Panc1 (cell line): ENCODE measurements around the gene VIT. TPM values are rescaled to one million over a fixed set of nuclear protein-coding genes. Genes with fewer than 3 reads are reported as not detected.

Experiments used
- ATAC-seq: fragments of 200-7000 bp; cut with Tn5 transposase; 2 replicates; pipeline ENCODE4 v1.9.1; 2020; ENCODE audit warnings: mild to moderate bottlenecking, moderate library complexity
- BruUV-seq: library from RNA; stranded (reverse); fragments of 400-500 nt; replicated peaks from 2 replicates; lab custom pipeline; 2021; lab: Mats Ljungman, UMichigan
- CTCF ChIA-PET: fragments of 300-600 bp; sonication (Branson Sonifier 250); formaldehyde crosslinking; loops from one replicate; lab custom pipeline; 2022; ENCODE audit warnings: antibody characterized with exemption; lab: Charles Lee
- POLR2A ChIA-PET: fragments of 300-600 bp; sonication (Branson Sonifier 250); formaldehyde crosslinking; loops from one replicate; lab custom pipeline; 2022; ENCODE audit warnings: antibody characterized with exemption; lab: Charles Lee
- DNase-seq: peaks from one replicate; pipeline ENCODE4 v3.0.0-alpha.2; 2010; ENCODE audit warnings: low read depth, low spot score
- H3K27ac ChIP-seq: 2 replicates; pipeline ENCODE4 v1.5.1; 2011; ENCODE audit warnings: mild to moderate bottlenecking, low read length, inconsistent platforms
- H3K27me3 ChIP-seq: fragments of 200-500 bp; sonication (Bioruptor generic); 2 replicates; pipeline ENCODE4 v1.6.0; 2014; ENCODE audit warnings: low read length, inconsistent platforms; ENCODE audit not compliant: control insufficient read depth, insufficient read depth
- H3K36me3 ChIP-seq: fragments of 200-500 bp; sonication (Bioruptor generic); 2 replicates; pipeline ENCODE4 v1.5.1; 2014; ENCODE audit warnings: inconsistent platforms, mild to moderate bottlenecking, low read length, moderate library complexity; ENCODE audit not compliant: control insufficient read depth, insufficient read depth
- H3K4me1 ChIP-seq: 2 replicates; pipeline ENCODE4 v1.5.1; 2011; ENCODE audit warnings: inconsistent platforms, mild to moderate bottlenecking, low read length, moderate library complexity; ENCODE audit not compliant: control insufficient read depth, insufficient read depth
- H3K4me3 ChIP-seq, 2 experiments: 2 replicates each; pipeline ENCODE4 v1.5.1; 2011 to 2012; ENCODE audit warnings: low read depth in 2 of 2, low read length in 2 of 2, mild to moderate bottlenecking in 2 of 2, inconsistent platforms in 1 of 2, moderate library complexity in 1 of 2
- H3K9me3 ChIP-seq: fragments of 200-500 bp; sonication (Bioruptor generic); 2 replicates; pipeline ENCODE4 v1.5.1; 2014; ENCODE audit warnings: low read depth, mild to moderate bottlenecking, inconsistent platforms, low read length, moderate library complexity; ENCODE audit not compliant: control insufficient read depth, insufficient read depth
- POLR2AphosphoS5 ChIP-seq: IDR thresholded peaks from 2 replicates; pipeline ENCODE4 v1.6.1; 2012; ENCODE audit warnings: mild to moderate bottlenecking, low read depth, low read length, moderate library complexity
- SIN3A ChIP-seq: IDR thresholded peaks from 2 replicates; pipeline ENCODE4 v1.6.1; 2012; ENCODE audit warnings: low read depth, mild to moderate bottlenecking, low read length, moderate library complexity, borderline replicate concordance; ENCODE audit not compliant: insufficient read depth
- TCF7L2 ChIP-seq: IDR thresholded peaks from 2 replicates; pipeline ENCODE4 v1.6.1; 2011; ENCODE audit warnings: mild to moderate bottlenecking, low read depth, low read length, inconsistent platforms
- in situ Hi-C: cut with HindIII; loops from 2 replicates; pipeline ENCODE4 v1.10.0; 2016; ENCODE audit warnings: low sequenced_read_pairs, low pct_unique_long_range_greater_than_20kb
- intact Hi-C: fragments of 100-400 bp; cut with micrococcal nuclease; formaldehyde crosslinking; loops from one replicate; pipeline ENCODE4 v1.10.0; 2022; ENCODE audit not compliant: unreplicated experiment
- total RNA-seq: library from RNA; stranded (reverse); gene quantifications from one replicate; pipeline ENCODE4 v1.2.1, GENCODE V29; 2021; ENCODE audit not compliant: unreplicated experiment
- TF ChIP-seq, protein P1 (sequence below), 2 experiments: IDR thresholded peaks; 2 replicates each; pipeline ENCODE4 v1.6.1; 2011 to 2012; ENCODE audit warnings: low read depth in 2 of 2, control low read depth in 1 of 2, low read length in 1 of 2, mild to moderate bottlenecking in 1 of 2, moderate library complexity in 1 of 2; ENCODE audit not compliant: insufficient read depth in 1 of 2
- TF ChIP-seq, protein P2 (sequence below): fragments of 450-650 bp; IDR thresholded peaks from 2 replicates; pipeline ENCODE4 v1.5.1; 2017; ENCODE audit warnings: mild to moderate bottlenecking

Gene VIT
- total RNA-seq, 1 experiment from 2014 or later = 0.77 TPM

DNA sequence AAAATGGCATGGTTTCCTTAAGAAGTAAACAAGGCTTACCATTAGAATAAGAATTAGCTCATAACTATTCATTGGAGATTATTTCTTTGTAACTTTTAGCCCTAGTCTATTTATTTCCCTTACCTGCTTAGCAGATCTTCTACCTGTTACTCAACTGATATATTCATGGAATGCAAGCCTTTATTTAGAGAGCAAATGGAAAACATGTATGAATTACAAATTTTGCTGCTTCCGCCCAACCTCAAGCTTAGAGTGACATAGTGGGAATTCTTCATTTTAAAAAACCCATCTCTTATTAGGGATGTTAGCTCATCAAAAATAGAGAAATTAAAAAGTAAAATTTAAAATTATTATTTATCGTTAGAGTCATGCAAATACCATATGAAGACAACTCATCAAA lies 158.9 kb downstream of the VIT start:
- no peaks in the 10 kb centered on the region for H3K27me3 ChIP-seq
- intact Hi-C loops (no loop called here), in situ Hi-C loops (no loop called here)
- ChIA-PET POLR2A (no interaction called here), CTCF (interaction anchor here (0.6 kb wide), 2 partner anchors 399 to 540 kb away, joined by 3 read pairs; no protein-coding TSS in a partner anchor)
- DNase-seq (no peak), ATAC-seq (no peak)
- no peaks in the 10 kb centered on the region for H3K4me1 ChIP-seq
- no peak overlapping the region for H3K27ac ChIP-seq
- H3K36me3 ChIP-seq = peaks cover 9% of the 10 kb centered on the region; the same call in 1 of the 2 replicates
- no peak for TF ChIP-seq POLR2AphosphoS5
- TF ChIP-seq, protein P1, sequence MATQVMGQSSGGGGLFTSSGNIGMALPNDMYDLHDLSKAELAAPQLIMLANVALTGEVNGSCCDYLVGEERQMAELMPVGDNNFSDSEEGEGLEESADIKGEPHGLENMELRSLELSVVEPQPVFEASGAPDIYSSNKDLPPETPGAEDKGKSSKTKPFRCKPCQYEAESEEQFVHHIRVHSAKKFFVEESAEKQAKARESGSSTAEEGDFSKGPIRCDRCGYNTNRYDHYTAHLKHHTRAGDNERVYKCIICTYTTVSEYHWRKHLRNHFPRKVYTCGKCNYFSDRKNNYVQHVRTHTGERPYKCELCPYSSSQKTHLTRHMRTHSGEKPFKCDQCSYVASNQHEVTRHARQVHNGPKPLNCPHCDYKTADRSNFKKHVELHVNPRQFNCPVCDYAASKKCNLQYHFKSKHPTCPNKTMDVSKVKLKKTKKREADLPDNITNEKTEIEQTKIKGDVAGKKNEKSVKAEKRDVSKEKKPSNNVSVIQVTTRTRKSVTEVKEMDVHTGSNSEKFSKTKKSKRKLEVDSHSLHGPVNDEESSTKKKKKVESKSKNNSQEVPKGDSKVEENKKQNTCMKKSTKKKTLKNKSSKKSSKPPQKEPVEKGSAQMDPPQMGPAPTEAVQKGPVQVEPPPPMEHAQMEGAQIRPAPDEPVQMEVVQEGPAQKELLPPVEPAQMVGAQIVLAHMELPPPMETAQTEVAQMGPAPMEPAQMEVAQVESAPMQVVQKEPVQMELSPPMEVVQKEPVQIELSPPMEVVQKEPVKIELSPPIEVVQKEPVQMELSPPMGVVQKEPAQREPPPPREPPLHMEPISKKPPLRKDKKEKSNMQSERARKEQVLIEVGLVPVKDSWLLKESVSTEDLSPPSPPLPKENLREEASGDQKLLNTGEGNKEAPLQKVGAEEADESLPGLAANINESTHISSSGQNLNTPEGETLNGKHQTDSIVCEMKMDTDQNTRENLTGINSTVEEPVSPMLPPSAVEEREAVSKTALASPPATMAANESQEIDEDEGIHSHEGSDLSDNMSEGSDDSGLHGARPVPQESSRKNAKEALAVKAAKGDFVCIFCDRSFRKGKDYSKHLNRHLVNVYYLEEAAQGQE (IDR thresholded peaks at IDR 0.05; ENCODE audit: insufficient read depth in 1 of 2, low read depth in 2 of 2, low read length in 1 of 2) = no peak
- TF ChIP-seq TCF7L2 = no peak
- TF ChIP-seq, protein P2, sequence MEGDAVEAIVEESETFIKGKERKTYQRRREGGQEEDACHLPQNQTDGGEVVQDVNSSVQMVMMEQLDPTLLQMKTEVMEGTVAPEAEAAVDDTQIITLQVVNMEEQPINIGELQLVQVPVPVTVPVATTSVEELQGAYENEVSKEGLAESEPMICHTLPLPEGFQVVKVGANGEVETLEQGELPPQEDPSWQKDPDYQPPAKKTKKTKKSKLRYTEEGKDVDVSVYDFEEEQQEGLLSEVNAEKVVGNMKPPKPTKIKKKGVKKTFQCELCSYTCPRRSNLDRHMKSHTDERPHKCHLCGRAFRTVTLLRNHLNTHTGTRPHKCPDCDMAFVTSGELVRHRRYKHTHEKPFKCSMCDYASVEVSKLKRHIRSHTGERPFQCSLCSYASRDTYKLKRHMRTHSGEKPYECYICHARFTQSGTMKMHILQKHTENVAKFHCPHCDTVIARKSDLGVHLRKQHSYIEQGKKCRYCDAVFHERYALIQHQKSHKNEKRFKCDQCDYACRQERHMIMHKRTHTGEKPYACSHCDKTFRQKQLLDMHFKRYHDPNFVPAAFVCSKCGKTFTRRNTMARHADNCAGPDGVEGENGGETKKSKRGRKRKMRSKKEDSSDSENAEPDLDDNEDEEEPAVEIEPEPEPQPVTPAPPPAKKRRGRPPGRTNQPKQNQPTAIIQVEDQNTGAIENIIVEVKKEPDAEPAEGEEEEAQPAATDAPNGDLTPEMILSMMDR = no peak
- no peak for TF ChIP-seq SIN3A
- no peak overlapping the region for H3K4me3 ChIP-seq
- BruUV-seq = no TSS peak
- no peaks in the 10 kb centered on the region for H3K9me3 ChIP-seq

DNA sequence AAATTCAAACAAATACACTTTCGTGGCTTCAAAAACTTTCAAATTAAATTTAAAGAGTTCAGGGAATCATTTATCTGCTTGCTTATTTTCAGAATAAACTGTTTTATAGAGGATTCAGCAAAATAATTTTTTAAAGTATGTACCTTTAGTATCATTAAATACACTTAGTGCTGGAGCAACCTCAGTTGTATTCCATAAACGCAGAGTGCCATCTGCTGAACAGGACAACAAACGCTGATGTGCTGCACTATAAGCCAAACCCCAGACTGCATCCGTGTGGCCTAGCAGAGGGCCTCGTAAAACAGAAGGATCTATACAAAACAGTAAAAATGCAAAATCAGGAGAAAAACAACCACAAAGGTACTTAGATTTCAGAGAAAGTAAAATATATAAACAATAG lies 161.2 kb downstream of the VIT start:
- Histone ChIP-seq H3K27ac (no peak overlapping the region), H3K27me3 (no peaks in the 10 kb centered on the region), H3K9me3 (no peaks in the 10 kb centered on the region), H3K4me1 (no peaks in the 10 kb centered on the region), H3K36me3 (peaks cover 4% of the 10 kb centered on the region; the same call in 1 of the 2 replicates), H3K4me3 (no peak overlapping the region)
- ChIA-PET POLR2A (no interaction called here), CTCF (no interaction called here)
- DNase-seq (no peak), ATAC-seq (no peak)
- in situ Hi-C loops = no loop called here
- intact Hi-C loops = no loop called here
- TF ChIP-seq TCF7L2 = no peak
- TF ChIP-seq, protein P1 (IDR thresholded peaks at IDR 0.05; ENCODE audit: insufficient read depth in 1 of 2, low read depth in 2 of 2, low read length in 1 of 2) = no peak
- TF ChIP-seq, protein P2 = peak; percentile 15; the same call in 1 of the 2 replicates
- no peak for TF ChIP-seq SIN3A
- no peak for TF ChIP-seq POLR2AphosphoS5
- no TSS peak for BruUV-seq
